GM12873 (cell line): ENCODE results near the gene REXO2.

Experiments
- TF ChIP-seq, protein P1 (sequence below): IDR thresholded peaks from 2 replicates; pipeline ENCODE4 v1.5.1; 2012; ENCODE audit warnings: low read depth, mild to moderate bottlenecking, moderate library complexity, low read length, control low read depth; ENCODE audit not compliant: insufficient read depth; ENCODE audit errors: missing control alignments

Gene REXO2

DNA sequence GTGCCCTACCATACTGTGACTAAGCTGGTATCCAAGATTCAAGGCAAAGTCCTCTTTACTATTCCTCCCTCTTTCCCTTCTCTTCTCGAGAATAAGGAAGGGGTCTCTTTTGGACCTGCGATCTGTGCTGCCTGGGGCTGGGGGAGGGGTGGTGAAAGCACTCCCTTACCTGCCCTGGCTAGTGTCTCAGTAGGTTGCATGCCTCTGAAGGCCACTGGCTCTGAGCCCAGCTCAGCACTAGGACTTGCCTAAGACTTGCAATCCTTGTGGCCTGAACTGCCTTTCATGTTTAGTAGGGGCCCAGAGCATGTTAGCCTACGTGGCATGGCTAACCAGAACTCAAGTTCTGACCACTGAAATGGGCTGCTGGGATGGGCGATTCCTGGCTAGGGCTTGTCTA, 13.0 kb upstream of the REXO2 start:
- TF ChIP-seq, protein P1, sequence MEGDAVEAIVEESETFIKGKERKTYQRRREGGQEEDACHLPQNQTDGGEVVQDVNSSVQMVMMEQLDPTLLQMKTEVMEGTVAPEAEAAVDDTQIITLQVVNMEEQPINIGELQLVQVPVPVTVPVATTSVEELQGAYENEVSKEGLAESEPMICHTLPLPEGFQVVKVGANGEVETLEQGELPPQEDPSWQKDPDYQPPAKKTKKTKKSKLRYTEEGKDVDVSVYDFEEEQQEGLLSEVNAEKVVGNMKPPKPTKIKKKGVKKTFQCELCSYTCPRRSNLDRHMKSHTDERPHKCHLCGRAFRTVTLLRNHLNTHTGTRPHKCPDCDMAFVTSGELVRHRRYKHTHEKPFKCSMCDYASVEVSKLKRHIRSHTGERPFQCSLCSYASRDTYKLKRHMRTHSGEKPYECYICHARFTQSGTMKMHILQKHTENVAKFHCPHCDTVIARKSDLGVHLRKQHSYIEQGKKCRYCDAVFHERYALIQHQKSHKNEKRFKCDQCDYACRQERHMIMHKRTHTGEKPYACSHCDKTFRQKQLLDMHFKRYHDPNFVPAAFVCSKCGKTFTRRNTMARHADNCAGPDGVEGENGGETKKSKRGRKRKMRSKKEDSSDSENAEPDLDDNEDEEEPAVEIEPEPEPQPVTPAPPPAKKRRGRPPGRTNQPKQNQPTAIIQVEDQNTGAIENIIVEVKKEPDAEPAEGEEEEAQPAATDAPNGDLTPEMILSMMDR, result no peak

DNA sequence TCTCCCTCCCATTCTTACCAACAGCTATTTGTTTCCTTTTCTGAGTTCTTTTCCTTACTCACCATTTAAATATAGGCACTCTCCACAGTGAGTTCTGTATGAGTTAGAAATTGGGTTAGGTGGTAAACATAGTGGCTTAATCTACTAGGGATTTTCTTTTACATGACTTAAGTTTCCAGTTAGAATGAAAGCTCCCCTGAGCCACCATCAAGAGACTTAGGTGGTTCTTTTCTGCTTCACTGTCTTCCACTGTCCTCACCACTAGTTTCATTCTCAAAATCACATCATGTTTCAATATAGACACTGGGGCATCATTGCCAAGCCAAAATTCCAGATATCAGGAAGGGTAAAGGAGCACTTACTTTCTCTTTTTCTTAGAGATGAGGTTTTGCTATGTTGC, 9.0 kb upstream of the REXO2 start:
- TF ChIP-seq, protein P1, result no peak

DNA sequence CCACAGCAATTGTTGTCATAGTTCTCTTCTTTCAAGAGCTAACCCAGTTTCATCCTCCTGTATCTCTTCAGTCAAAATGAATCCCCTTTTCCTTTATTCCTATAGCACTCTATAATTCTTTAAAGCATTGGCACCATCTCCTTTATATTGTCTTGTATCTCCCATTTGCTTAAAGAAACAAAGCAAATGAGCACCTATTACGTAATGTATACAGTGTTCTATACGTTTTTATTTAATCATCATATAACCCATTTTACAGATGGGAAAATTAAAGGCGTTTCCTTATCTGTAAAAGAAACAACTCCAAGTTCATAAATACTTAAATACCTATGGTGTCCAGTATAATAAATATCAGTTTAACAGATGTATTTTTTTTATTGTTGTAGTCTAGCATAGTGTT, 6.4 kb upstream of the REXO2 start:
- TF ChIP-seq, protein P1, result no peak

- TF ChIP-seq, protein P1, result no peak
Measured at GRCh38 chr11:114433376-114433775, 5.9 kb upstream of the REXO2 start.

GRCh38 chr11:114438303-114438702, 964 bp upstream of the REXO2 start:
- TF ChIP-seq, protein P1, result no peak

DNA sequence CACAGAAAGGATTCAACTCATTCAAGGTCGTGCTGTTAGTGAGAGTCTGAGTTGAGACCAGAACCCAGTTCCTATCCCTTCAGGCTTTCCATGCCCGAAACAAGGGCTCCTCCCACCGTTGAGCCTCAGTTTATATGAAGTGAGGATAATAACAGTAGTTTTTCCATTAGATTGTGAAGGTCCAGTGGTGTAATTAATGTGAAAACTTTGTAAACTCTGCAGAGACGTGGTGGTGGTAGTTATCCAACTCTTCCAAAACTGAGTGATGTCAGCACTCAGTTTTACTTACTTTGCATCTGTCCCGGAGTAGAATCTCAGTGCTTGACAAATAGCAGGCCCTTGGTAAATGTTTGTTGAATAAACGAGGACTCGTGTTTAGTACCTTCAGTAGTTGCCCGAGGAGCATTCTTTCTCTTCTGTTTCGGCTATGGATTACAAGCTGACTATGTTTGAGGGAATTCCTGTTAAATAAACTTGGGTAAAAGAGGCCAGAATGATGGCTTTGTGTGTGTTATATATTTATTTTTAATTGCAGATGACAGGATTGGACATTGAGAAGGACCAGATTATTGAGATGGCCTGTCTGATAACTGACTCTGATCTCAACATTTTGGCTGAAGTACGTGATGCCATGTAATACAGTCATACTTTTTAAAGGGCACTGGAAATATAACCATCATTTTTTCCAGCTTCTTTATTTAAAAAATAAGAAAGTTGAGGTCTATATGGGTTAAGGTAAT, 1.0 kb downstream of the REXO2 start:
- TF ChIP-seq, protein P1, result no peak

DNA sequence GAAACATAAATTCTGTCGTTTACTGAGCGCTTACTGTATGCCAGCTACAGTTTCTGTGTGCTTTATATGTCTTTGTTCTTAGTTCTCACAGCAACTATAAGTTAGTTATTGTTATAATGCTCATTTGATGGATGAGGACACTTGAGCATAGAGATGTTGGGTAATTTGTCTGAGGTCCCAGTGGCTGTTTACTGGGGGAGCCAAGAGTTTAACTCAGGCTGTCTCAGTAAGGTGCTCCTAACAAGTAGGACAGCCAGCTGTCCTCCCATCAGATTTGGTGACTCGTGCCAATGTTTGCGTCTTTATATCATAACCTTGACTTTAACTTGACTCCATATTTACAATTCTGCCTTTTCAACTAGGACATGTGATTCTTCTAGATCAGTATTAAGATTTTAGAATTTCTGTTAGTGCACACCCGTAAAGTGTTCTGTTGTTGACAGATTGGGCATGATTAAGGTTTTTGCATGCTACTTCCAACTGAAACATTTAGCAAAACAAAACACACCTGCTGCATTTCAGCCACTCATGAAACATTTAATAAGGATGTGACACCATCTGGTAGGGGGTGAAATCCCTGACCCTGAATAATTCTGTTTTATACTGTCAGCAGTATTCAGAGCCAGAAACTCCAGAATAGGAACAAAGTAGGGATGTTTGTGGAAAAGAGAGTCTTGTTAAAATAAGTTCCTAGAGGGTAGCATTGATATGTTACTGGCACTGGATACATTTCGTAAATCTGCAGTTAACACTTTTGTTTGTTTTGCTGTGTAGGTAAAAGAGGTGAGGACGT, 1.9 kb downstream of the REXO2 start:
- TF ChIP-seq, protein P1, result no peak
